G401 (cell line): ENCODE measurements around the gene FAM237B. TPM values are rescaled to one million over a fixed set of nuclear protein-coding genes. Genes with fewer than 3 reads are reported as not detected.
"Not testable (repeated sequence)": the region's sequence is repeated elsewhere in the genome, so short reads cannot be mapped to it uniquely, and the experiment has no call there.

Experiments used
- DNase-seq: peaks from one replicate; pipeline ENCODE4 v3.0.0-alpha.2; 2015; ENCODE audit warnings: low spot score
- in situ Hi-C: cut with HindIII; loops from 2 replicates; pipeline ENCODE4 v1.10.0; 2016; ENCODE audit warnings: low sequenced_read_pairs, mixed read lengths
- total RNA-seq: library from RNA; depleted of rRNA; stranded (reverse); fragments of >200 nt; shearing (Covaris generic); gene quantifications from 2 replicates; pipeline ENCODE4 v1.2.3, GENCODE V29; 2014; rRNA removed

Gene FAM237B
- not detected in 2 replicates for total RNA-seq

DNA sequence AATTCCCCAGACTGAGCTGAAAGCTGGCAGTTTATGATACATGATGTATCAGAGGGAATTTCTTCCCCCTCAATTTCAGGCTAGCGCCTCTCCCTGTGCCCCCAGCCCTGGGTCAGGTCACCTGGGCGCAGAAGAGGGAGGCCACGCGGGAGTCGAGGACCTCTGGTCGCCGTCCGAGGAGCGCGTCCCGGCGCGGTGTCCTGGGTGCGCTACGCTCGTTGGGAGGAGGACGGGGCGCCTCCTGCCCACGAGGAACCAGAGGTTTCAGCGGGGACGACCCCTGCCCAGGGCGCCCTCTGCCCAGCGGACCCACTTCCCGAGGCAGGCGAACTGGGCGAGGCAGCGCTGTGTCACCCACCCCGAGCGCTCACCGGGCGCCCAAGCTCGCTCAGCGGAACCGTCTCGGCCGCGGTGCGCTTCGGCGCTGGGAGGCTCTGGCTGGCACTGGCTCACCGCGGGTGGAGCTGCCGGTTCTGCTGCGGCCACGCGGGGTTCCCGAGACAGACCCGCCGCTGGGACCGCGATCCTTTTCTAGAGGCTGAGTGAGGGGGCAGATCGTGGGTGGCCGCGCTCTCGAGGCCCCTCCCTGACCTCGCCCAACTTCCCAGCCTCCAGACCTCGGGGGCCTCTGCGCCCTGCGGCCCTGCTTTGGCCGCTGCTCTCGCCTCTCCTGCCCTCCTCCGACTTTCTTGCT, at the start of gene FAM237B:
Gene FAM237B, minus strand, starts transcription at position 504 of the 694 bp plus-strand sequence. CDS start 1,556 bp downstream, outside the sequence.
- no peak for DNase-seq
- in situ Hi-C loops: no loop called here

DNA sequence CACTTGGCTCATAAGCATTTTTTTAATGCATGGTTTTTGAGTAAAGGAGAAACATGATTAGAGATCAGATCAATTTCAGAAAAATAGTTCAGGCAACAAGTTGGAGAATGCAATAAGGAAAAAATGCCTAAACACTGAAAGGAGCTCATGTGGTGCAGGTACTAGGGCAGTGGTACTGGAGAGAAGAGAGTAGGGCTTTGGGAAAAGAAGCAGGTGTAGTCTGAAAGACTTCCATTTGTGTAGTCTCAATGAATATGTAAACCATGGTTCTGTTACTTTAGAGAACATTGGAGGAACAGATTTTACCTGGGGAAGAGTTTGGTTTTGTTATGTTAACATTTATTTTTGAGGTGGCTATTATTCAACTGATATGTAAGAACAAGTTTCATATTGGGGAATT, 30.9 kb upstream of the FAM237B start:
- DNase-seq: no peak
- in situ Hi-C loops: no loop called here

DNA sequence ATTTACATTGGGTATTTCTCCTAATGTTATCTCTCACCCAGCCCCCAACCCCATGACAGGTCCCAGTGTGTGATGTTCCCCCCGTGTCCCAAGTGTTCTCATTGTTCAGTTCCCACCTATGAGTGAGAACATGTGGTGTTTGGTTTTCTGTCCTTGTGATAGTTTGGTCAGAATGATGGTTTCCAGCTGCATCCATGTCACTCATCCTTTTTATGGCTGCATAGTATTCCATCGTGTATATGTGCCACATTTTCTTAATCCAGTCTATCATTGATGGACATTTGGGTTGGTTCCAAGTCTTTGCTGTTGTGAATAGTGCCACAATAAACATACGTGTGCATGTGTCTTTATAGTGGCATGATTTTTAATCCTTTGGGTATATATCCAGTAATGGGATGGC, 28.9 kb upstream of the FAM237B start:
- in situ Hi-C loops, DNase-seq: not testable (repeated sequence)

DNA sequence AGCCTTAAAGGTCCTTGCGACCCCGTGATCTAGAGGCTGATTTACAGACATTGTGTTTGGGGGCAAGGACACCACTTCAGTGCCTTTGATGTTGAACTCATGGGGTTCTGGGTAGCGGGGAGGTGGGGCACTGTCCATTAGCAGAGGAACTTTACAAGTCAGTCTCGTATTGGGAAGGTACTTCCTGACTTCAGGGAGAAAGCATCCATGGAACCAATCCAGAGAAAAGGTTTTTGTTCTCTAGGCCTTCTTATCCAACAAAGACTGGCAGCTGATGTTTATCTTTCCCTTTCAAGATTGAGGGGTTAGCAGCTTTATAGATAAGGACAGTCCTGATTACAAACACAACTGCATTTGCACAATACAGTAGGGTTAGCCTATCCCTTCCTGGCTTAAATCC, 28.2 kb upstream of the FAM237B start:
- in situ Hi-C loops: no loop called here
- no peak for DNase-seq

DNA sequence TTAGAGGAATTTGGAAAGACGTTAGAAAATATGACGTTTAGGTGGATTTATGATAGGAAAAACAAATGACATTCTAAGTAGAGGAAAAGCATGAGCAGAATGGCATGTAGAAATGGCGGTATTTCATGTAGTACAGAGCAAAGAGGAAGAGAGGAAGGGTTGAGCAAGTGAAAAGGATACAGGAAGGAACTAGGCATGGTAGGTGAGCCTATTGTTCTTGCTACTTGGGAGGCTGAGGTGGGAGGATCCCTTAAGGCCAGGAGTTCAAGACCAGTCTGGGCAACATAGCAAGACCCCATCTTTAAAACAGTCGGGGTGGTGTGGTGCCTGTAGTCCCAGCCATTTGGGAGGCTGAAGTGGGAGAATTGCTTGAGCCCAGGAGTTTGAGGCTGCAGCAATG, 26.7 kb upstream of the FAM237B start:
- in situ Hi-C loops: no loop called here
- DNase-seq: no peak

DNA sequence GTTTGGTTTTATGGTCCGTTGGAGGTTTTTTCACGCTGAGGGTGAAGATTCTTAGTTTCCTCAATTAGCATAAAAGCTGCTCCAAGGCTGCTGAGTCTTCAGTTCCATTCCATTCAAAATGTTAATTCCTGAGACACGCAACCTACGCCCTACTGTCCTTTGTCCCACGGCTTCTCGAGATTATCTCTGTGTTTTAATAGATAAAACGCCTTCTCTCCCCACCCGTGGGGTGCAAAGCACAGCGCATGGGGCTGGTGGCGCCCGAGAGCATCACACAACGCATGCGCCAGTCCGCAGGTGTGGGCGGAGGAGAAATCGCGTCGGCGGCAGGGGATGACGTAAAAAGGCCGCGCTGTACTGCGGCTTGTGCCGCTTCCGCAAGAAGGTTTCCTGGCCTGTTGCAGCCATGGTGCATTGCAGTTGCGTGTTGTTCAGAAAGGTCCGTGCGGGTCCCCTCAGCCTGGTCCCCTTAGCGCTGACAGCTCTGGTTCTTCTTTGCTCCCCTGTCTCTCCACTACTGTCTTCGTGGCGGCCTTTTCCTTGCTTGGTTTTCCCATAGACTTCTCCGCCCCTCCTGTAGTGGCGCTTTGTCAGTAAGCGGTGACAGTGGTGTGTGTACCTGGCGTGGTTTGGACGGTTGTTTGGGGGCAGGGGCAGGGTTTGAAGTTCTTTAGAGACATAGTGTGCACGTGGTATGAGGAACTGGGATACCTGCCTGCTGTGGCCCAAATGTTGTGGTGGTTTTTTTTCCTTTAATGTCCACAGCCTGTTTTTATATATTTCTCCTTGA, 25.4 kb upstream of the FAM237B start, which contains the start of gene GTPBP10:
Gene GTPBP10, plus strand, starts transcription at position 381 of the 790 bp plus-strand sequence. Its CDS starts 26 bp downstream, at position 407.
- DNase-seq: peak; percentile 94
- in situ Hi-C loops: no loop called here

DNA sequence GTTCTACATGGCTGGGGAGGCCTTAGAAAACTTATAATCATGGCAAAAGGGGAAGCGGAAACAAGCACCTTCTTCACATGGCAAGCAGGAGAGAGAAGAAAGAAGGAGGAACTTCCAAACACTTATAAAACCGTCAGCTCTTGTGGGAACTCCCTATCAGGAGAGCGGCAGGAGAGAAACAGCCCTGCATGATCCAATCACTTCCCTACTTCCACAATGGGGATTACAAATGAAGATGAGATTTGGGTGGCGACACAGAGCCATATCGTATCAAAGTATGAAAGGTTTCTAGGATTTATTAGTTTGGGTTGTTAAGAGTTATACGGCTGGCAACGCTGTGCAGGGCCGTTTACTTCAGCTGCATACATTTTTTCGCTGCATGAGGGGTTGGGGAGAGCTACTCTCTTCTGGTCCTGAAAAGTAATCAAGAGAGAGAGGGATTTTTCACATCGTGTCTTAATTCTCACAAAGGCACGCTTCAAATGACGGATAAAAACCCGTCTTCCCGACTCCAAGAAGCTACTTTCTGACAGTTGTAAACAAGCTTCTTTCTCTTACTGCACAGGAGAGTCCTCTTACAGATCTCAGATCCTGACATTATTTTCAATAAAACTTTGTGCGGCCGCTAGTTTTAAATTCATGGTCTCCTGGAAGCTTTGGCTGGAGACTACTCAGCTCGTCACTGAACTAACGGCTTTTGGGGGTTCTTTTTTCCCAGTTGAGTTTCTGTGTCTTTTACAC, 24.7 kb upstream of the FAM237B start:
- no peak for DNase-seq
- in situ Hi-C loops: no loop called here

DNA sequence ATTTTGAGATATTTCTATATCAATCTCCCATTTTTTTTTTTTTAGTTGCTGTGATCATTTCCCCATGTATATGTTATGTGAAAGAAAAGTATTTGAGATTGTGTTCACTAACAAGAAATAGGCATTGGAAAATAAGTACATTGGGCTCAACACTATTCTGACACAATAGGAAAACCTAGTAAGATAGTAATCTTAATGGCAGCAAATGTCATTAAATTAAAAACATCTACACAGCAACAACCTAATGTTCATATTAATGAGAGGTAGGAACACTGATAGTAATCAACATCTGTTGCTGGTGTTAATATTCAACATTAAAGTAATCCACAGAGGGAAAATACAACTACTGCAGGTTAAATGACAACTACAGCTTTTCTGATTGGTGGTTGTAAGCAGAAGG, 23.9 kb upstream of the FAM237B start:
- no peak for DNase-seq
- in situ Hi-C loops: no loop called here

DNA sequence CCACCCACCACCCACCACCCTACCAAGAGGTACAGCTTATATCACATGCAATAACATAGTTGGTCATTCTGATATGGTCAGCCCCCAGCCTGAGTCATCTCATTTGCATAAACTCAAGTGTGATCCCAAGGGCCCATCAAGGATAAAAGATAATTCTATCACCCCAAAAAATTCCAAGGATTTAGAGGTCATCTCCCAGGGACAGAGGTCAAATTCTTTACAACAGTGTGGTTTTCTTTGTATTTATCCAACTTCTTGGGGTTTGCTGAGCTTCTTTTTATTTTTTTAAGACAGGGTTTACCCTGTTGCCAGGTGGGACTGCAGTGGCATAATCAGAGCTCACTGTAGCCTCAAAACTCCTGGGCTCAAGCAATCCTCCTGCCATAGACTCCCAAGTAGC, 16.0 kb upstream of the FAM237B start:
- DNase-seq: no peak

DNA sequence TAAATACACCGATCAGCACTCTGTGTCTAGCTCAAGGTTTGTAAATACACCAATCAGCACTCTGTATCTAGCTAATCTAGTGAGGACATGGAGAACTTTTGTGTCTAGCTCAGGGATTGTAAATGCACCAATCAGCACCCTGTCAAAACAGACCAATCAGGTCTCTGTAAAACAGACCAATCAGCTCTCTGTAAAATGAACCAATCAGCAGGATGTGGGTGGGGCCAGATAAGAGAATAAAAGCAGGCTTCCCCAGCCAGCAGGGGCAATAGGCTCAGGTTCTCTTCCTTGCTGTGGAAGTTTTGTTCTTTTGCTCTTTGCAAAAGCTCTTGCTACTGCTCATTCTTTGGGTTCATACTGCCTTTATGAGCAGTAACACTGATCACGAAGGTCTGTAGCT, 13.8 kb upstream of the FAM237B start:
- in situ Hi-C loops, DNase-seq: not testable (repeated sequence)

More for the DNA sequence above, 16.0 kb upstream of the FAM237B start:
- in situ Hi-C loops: no loop called here

DNA sequence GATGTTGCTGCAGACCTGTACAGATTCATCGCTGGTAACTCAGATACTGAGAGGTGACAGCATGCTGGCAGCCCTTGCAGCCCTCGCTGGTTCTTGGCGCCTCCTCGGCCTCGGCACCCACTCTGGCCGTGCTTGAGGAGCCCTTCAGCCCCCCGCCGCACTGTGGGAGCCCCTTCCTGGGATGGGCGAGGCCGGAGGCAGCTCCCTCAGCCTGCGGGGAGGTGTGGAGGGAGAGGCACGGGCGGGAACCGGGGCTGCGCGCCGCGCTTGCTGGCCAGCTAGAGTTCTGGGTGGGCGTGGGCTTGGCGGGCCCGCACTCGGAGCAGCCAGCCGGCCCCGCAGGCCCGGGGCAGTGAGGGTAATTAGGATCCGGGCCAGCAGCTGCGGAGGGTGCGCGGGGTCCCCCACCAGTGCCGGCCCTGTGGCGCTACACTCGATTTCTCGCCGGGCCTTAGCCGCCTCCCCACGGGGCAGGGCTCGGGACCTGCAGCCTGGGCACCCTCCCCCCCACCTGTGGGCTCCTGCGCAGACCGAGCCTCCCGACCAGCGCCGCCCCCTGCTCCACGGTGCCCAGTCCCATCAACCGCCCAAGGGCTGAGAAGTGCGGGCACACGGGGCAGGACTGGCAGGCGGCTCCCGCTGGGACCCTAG, 13.2 kb upstream of the FAM237B start:
- DNase-seq: no peak
- in situ Hi-C loops: no loop called here

DNA sequence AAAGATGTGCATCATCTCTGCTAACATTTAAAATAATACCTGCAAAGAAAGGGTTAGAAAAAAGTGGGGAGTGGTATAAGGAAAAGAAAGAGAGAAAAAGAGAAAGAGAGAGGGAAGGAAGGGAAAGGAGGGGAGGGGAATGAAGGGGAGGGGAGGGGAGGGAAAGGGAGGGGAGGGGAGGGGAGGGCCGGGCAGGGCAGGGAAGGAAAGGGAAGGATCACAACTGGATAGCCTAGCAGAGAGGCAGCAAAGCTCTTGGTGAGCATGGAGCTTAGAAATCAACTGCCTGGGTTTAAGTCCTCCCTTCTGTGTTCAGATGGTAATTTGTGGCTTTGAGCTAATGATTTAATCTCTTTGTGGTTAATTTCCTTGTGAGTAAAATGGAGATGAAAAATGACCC, 5.4 kb upstream of the FAM237B start:
- in situ Hi-C loops: no loop called here
- DNase-seq: no peak

DNA sequence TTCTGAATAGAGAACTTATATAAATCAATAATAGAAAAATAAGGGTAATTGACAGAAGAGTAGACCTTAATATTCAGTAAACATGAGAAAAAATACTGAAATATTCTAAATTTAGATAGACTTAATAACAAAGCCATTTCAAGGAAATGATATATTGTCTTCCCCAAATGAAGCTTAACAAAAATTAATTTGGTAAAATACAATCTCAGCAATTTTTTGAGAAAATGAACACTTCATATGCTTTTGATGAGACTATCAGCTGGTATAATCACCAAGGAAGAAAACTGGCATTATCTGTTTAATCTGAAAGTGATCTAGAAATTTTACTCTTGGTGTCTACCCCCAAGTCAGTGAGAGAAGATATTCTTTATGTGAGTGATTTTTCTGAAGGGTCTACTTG, 1.7 kb upstream of the FAM237B start:
- in situ Hi-C loops: no loop called here
- DNase-seq: no peak

DNA sequence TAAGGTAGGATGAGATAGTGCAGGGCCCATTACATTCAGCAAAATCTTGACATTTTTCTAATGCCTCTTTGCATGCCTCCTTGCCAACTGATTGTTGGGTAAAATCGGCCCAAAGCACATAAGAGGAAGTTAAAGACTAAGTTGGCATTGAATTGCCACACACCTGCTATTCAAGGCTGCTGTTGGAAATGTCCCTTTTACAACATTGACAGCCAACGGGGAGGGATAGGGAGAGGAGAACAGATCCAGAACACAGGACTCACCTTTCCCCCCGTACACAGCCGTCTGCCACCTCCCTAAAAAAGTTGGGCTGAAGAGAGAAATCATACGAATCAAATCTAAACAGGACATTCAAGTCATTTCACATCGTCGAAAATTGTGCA, 695 bp downstream of the FAM237B start:
- DNase-seq: no peak
- in situ Hi-C loops: no loop called here

DNA sequence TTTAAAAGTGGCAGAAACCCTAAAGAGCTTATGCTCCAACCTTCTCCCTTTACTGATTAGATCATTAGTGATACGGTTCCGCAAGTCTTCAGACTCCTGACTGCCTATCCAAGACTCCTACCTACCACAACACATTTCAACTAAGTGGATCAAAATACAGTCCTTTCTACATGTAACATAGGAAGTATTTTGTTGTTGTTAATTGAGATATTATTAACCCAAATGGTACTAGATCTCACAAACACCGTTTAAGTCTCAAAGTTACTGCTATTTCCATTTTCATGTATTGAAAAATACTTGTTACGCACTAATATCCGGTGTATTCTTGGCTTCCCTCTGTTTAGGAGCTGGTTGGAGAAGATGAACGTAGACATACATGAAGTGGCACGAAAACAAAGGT, 1.1 kb downstream of the FAM237B start:
- in situ Hi-C loops: no loop called here

DNA sequence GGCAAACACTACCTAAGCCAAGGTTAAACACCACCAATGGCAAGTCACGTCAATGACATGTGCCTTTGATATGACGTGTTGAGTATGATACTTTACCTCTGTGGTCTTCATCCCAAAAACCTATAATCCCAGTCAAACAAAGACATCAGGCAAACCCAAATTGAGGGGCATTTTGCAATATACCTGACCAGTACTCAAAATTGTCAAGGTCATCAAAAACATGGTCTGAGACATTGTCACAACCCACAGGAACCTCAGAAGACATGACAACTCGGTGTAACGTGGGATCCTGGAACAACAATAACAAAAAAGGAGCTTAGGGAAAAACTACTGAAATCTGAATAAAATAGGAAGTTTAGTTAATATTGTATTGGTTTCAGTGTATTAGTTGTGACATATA, 7.2 kb downstream of the FAM237B start:
- no peak for DNase-seq
- in situ Hi-C loops: no loop called here

More for the DNA sequence above, 1.1 kb downstream of the FAM237B start:
- DNase-seq: no peak

DNA sequence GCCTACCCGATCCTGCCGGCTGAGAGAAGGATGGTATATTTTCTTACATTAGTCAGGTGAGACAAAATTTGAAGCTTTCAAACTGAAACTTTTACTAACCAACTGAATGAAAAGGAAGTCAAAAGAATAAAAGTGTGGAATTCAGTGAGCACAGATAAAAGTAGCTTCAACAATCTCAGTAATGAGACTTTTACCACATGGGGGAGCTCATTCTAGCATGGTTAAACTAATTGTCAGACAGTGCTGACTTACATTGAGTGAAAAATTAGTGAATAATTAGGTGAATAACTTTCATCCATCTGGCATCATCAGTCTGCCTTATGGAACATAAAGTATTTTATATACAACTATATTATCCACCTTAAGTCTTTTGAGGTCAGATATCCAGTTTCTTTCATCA, 8.4 kb downstream of the FAM237B start:
- DNase-seq: peak; percentile 19
- in situ Hi-C loops: no loop called here

DNA sequence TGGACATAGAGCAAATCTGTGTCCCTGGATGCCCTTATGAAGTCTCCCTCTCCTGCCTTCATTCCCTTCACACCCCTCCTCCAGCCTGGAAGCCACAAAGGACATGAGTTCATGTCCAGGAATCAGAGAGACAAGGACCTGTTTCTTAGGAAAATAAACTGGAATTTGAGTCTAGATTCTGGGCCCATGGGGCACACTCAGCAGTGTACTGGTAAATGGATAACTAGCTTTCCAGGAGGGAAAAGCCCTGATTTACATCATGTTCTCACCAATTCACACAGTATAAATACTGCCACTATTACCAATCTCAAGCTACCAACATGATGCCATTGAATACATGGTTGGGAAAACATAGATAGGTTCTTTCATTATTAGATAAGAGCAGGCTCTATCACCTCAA, 9.9 kb downstream of the FAM237B start:
- in situ Hi-C loops: no loop called here
- DNase-seq: no peak

DNA sequence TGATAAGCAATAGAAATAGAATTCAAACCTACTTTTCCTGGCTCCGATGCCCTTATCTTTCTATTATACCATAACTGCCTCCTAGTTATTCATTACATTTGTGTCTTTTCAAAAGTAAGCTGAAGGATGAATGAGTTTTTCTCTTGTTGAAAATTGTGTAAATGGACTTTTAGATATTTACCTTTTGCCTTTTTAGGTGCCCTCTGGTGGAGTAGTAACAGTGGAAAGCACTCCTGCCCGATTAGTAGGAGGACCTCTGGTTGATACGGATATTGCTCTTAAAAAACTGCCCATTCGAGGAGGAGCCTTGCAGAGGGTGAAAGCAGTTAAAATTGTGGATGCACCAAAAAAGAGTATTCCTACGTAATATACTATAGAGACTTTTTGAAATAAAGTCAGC, 11.2 kb downstream of the FAM237B start:
- in situ Hi-C loops: no loop called here
- DNase-seq: no peak
